Measurements from ENCODE around the gene PRKAG2. TPM values are rescaled to one million over a fixed set of nuclear protein-coding genes. Genes with fewer than 3 reads are reported as not detected.

PRKAG2 gene
- total RNA-seq, 1 donor from 2014 or later, result 20.6 TPM

DNA sequence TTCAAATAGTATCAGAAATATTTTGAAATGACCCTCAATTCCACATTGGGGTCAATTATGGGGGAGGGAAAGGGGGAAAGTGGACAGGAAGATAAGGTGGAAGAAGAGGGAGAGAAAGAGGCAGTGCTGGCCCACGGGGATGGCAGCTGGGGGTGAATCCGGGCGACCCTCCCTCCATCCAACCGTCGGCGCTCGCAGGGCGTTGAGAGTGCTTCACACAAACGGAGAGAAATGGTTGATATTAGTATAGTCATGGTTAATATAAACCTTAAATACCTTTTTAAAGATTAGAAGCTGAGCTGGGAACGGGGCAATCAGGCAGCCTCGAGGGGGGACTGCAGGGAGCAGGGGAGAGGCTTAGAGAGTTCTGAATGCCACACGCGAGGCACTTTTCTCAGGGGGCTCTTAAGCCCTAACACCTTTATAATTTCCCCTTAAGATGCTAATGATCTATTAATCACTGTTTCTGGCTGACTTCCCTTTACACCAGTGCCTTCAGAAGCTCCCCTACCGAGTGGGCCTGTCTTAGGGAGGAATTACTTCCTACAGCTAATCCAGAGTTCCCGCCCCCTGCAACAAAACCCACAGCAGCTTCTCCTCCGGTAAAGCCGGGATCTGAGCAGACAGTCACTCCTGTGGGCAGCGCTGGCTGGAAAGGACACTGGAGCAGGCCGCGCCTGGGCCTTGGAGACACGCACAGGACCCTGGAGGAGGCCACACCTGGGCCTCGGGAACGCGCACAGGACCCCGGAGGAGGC is 39.5 kb downstream of the PRKAG2 start:
- H3K9me3 Mint-ChIP-seq (ENCODE audit: low read depth), result no peaks in the 10 kb centered on the region
- H3K27me3 Mint-ChIP-seq, result peaks cover 41% of the 10 kb centered on the region
- peaks cover 10% of the 10 kb centered on the region for H3K4me1 Mint-ChIP-seq (ENCODE audit: low read depth)
- TF ChIP-seq, protein P1, sequence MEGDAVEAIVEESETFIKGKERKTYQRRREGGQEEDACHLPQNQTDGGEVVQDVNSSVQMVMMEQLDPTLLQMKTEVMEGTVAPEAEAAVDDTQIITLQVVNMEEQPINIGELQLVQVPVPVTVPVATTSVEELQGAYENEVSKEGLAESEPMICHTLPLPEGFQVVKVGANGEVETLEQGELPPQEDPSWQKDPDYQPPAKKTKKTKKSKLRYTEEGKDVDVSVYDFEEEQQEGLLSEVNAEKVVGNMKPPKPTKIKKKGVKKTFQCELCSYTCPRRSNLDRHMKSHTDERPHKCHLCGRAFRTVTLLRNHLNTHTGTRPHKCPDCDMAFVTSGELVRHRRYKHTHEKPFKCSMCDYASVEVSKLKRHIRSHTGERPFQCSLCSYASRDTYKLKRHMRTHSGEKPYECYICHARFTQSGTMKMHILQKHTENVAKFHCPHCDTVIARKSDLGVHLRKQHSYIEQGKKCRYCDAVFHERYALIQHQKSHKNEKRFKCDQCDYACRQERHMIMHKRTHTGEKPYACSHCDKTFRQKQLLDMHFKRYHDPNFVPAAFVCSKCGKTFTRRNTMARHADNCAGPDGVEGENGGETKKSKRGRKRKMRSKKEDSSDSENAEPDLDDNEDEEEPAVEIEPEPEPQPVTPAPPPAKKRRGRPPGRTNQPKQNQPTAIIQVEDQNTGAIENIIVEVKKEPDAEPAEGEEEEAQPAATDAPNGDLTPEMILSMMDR (IDR thresholded peaks at IDR 0.05; ENCODE audit: unreplicated experiment), result no peak
- H3K4me3 Mint-ChIP-seq (ENCODE audit: low read depth), result no peak overlapping the region
- no peak overlapping the region for H3K27ac Mint-ChIP-seq
- H3K36me3 Mint-ChIP-seq (ENCODE audit: insufficient read depth), result no peaks in the 10 kb centered on the region
- DNase-seq (ENCODE audit: low spot score, unreplicated experiment), result no peak

DNA sequence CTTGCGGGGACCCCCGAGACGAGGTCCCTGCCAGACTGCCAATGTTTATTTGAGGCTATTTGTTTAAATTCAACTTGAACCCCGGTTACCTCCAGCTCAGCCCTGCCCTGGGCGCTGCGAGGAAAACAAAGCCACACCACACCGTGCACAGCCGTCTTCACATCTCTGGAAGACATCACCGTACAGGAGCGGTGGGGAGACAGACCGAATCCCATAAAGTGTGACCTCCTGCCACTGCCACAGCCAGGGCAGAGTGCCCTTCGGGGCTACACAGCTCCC is 40.0 kb downstream of the PRKAG2 start:
- Mint-ChIP-seq H3K9me3 (ENCODE audit: low read depth) (no peaks in the 10 kb centered on the region), H3K27ac (no peak overlapping the region), H3K27me3 (peaks cover 41% of the 10 kb centered on the region), H3K36me3 (ENCODE audit: insufficient read depth) (no peaks in the 10 kb centered on the region), H3K4me1 (ENCODE audit: low read depth) (peaks cover 10% of the 10 kb centered on the region), H3K4me3 (ENCODE audit: low read depth) (no peak overlapping the region)
- no peak for DNase-seq (ENCODE audit: low spot score, unreplicated experiment)
- TF ChIP-seq, protein P1 (IDR thresholded peaks at IDR 0.05; ENCODE audit: unreplicated experiment), result no peak

DNA sequence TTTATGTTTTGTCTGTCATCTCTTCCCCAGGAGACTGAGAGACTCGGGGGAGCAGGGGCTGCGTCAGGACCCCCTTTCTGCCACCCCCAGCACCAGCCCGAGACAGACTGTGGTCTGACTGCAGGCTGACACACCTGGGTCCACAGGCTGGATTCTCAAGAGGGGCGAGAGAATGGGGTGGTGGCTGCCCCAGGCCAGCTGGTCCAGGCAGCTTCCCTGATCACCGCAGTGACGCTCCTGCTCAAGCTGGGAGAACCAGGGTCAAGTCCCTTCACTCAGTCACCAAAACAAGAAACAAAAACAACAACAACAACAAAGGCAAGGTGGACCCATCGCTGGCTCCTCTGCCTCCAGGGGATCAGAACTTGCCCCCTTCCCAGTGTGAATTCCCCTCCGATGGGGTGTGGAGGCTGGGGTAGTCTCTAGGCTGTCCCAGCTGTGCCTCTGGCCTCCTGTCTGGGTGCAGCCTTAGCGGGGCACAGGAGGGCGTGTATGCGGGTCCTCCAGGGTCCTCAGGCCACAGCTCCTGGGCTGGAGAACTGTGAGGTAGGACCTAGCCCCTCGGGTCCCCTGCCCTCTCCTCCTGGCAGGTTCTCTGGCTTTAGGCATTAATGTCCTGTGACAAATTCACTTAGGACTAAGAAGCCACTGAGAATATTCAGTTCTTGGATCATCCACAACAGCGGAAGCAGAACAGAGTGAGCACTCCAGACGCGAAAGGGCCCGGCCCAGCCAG is 40.6 kb downstream of the PRKAG2 start:
- TF ChIP-seq, protein P1 (IDR thresholded peaks at IDR 0.05; ENCODE audit: unreplicated experiment), result no peak
- no peaks in the 10 kb centered on the region for H3K36me3 Mint-ChIP-seq (ENCODE audit: insufficient read depth)
- H3K27me3 Mint-ChIP-seq, result peaks cover 41% of the 10 kb centered on the region
- no peak overlapping the region for H3K27ac Mint-ChIP-seq
- no peak for DNase-seq (ENCODE audit: low spot score, unreplicated experiment)
- H3K4me1 Mint-ChIP-seq (ENCODE audit: low read depth), result peaks cover 10% of the 10 kb centered on the region
- no peak overlapping the region for H3K4me3 Mint-ChIP-seq (ENCODE audit: low read depth)
- H3K9me3 Mint-ChIP-seq (ENCODE audit: low read depth), result no peaks in the 10 kb centered on the region

DNA sequence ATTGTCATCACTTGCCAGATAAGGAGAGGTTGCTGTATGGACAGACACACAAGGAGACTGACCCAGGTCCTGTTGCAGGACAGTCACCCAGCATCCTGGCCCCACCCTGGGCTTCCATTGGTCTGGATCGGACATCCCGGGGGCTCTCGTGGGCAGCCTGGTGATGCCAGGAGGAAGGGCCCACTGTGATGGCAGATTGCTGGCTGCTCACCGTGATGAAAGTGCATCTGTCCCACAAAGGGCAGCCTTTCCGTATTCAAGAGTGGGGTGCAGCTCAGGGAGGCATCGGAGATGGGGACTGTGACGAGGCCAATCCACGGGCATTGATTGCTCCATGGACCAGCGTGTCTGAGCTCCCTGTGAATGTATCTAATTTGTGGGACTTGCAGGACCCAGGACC is 41.3 kb downstream of the PRKAG2 start:
- peaks cover 41% of the 10 kb centered on the region for H3K27me3 Mint-ChIP-seq
- no peak overlapping the region for H3K4me3 Mint-ChIP-seq (ENCODE audit: low read depth)
- DNase-seq (ENCODE audit: low spot score, unreplicated experiment), result no peak
- H3K27ac Mint-ChIP-seq, result no peak overlapping the region
- no peaks in the 10 kb centered on the region for H3K9me3 Mint-ChIP-seq (ENCODE audit: low read depth)
- H3K36me3 Mint-ChIP-seq (ENCODE audit: insufficient read depth), result no peaks in the 10 kb centered on the region
- TF ChIP-seq, protein P1 (IDR thresholded peaks at IDR 0.05; ENCODE audit: unreplicated experiment), result no peak
- H3K4me1 Mint-ChIP-seq (ENCODE audit: low read depth), result peaks cover 10% of the 10 kb centered on the region

DNA sequence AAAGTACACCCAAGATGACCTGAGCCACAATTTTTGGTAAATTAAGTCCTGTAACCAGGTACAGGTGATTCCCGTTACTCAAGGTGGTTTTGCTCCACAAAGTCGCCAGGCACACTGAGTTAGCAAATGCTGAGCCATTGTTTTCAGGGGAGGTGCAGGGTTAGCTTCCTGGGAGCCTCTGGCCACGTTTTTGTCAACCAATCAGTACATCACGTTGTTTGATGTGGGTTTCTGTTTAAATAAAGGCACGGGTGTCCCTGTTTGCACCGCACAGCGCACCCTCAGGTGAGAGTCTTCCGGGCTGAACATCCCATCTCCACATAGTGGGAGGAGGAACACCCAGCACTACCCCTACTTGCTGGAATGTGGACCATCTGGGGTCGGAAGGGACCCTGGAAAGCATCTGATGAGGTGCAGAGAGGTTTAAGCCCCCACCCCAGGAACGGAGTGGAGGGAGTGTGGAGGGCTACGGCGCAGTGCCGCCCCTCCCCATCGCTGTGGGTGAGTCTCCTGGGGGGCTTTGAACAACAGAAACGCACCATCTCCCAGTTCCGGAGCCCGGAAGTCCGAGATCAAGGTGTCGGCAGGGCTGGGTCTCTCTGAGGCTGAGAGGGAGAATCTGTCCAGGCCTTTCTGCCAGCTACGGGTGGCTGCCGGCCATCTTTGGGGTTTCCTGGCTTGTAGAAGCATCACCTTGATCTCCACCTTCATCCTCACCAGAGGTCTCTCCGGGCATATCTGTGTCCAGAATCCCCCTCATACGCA is 42.5 kb downstream of the PRKAG2 start:
- no peak overlapping the region for H3K27ac Mint-ChIP-seq
- H3K9me3 Mint-ChIP-seq (ENCODE audit: low read depth), result no peaks in the 10 kb centered on the region
- H3K4me1 Mint-ChIP-seq (ENCODE audit: low read depth), result peaks cover 10% of the 10 kb centered on the region
- no peak for DNase-seq (ENCODE audit: low spot score, unreplicated experiment)
- TF ChIP-seq, protein P1 (IDR thresholded peaks at IDR 0.05; ENCODE audit: unreplicated experiment), result no peak
- no peak overlapping the region for H3K4me3 Mint-ChIP-seq (ENCODE audit: low read depth)
- no peaks in the 10 kb centered on the region for H3K36me3 Mint-ChIP-seq (ENCODE audit: insufficient read depth)
- H3K27me3 Mint-ChIP-seq, result peaks cover 41% of the 10 kb centered on the region
